Peyer's patch (tissue), 4 donors: ENCODE results near the gene SLC23A1. TPM values are rescaled to one million over a fixed set of nuclear protein-coding genes. Genes with fewer than 3 reads are reported as not detected.
A peak's percentile ranks its signal among the peaks of the same experiment; 100 is the strongest.

ENCODE experiments used
- DNase-seq, 3 donors: peaks; one replicate each; pipeline ENCODE4 v3.0.0-alpha.2; 2017 to 2019
- H3K27ac ChIP-seq, 4 donors: fragments of 200-600 bp; sonication (generic); one replicate each; pipeline ENCODE4 v1.5.1; 2016 to 2019
- H3K27me3 ChIP-seq, 2 donors: fragments of 200-600 bp; sonication (generic); one replicate each; pipeline ENCODE4 v1.5.1; 2019
- H3K36me3 ChIP-seq, 3 donors: fragments of 200-600 bp; sonication (generic); one replicate each; pipeline ENCODE4 v1.5.1; 2016 to 2019
- H3K4me1 ChIP-seq, 4 donors: fragments of 200-600 bp; sonication (generic); one replicate each; pipeline ENCODE4 v1.5.1; 2016 to 2019
- H3K4me3 ChIP-seq, 4 donors: fragments of 200-600 bp; sonication (generic); 1 replicate in 3 of 4; 2 replicates in 1 of 4; pipeline ENCODE4 v1.5.1; 2016 to 2019; ENCODE audit warnings: mild to moderate bottlenecking in 1 of 4
- H3K9me3 ChIP-seq, 4 donors: fragments of 200-600 bp; sonication (generic); one replicate each; pipeline ENCODE4 v1.5.1; 2016 to 2019; ENCODE audit warnings: mild to moderate bottlenecking in 1 of 4
- POLR2A ChIP-seq, 2 donors: fragments of 450-650 bp; IDR thresholded peaks; one replicate each; pipeline ENCODE4 v1.5.1; 2017; ENCODE audit warnings: antibody characterized with exemption in 2 of 2, mild to moderate bottlenecking in 2 of 2, moderate library complexity in 2 of 2
- total RNA-seq, 4 donors: library from RNA; depleted of rRNA; stranded (reverse); fragments of >200 nt; gene quantifications; one replicate each; pipeline ENCODE4 v1.1.0, GENCODE V29; 2016
- TF ChIP-seq, protein P1 (sequence below), 6 experiments: fragments of 450-650 bp in 4 of 6; fragments of 200-600 bp in 2 of 6; sonication (generic) in 1 of 6; IDR thresholded peaks; one replicate each; pipeline ENCODE4 v1.5.1; 2017 to 2019; ENCODE audit warnings: antibody characterized with exemption in 6 of 6, mild to moderate bottlenecking in 3 of 6, moderate library complexity in 1 of 6

Gene SLC23A1
- total RNA-seq, 4 donors from 2014 or later = 1.7 to 198 (median 143) TPM

DNA sequence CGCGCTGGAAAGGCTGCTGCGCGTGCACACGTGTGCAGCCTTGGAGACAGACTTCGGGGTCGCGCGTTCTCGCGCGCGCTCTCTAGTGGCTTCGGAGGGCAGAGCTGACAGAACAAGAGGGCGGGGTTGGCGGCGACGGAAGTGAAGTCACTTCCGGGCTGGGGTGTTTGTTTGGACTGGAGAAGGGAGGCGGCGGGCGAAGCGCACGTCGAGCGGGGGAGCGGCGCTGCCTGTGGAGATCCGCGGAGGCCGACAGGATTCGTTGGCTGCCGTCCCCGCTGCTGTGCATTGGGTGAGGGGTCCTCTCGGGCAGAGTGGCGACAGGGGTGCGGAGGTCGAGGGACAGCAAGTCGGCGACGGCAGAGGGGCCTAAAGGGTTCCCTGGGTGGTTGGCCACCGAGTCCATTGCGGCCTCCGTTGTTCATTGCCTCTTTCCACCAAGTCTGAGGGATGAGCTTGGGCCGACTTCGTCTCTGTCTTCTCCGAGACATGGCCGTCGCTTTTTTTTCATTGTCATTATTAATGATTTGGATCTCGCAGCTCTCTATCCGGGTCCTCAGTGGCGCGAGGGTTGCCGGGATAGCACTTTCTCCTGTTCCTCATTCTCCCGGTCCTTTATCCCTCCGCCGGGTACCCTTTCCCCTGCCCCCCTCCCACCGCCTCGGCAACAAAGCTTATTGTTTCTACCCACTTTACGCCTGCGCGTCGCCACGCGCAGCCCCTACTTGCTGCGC is 41.2 kb downstream of the SLC23A1 start, which contains the start of gene PAIP2:
PAIP2 (plus strand) TSS at position 166 of the 734 bp plus-strand sequence. CDS start 21,931 bp downstream, outside the sequence.
- Histone ChIP-seq H3K36me3 (no peaks in the 10 kb centered on the region), H3K27ac (peak within 1 kb of the TSS; percentile 94 to 99 (median 97)), H3K4me1 (peaks cover 0 to 27% (median 10%) of the 10 kb centered on the region in 4 donors), H3K4me3 (peak within 1 kb of the TSS; percentile 66 to 89 (median 82)), H3K9me3 (no peaks in the 10 kb centered on the region), H3K27me3 (no peaks in the 10 kb centered on the region)
- TF ChIP-seq, protein P1, sequence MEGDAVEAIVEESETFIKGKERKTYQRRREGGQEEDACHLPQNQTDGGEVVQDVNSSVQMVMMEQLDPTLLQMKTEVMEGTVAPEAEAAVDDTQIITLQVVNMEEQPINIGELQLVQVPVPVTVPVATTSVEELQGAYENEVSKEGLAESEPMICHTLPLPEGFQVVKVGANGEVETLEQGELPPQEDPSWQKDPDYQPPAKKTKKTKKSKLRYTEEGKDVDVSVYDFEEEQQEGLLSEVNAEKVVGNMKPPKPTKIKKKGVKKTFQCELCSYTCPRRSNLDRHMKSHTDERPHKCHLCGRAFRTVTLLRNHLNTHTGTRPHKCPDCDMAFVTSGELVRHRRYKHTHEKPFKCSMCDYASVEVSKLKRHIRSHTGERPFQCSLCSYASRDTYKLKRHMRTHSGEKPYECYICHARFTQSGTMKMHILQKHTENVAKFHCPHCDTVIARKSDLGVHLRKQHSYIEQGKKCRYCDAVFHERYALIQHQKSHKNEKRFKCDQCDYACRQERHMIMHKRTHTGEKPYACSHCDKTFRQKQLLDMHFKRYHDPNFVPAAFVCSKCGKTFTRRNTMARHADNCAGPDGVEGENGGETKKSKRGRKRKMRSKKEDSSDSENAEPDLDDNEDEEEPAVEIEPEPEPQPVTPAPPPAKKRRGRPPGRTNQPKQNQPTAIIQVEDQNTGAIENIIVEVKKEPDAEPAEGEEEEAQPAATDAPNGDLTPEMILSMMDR (IDR thresholded peaks at IDR 0.05) = peak; percentile 42 to 92 (median 83)
- peak; percentile 86 to 93 for TF ChIP-seq POLR2A (IDR thresholded peaks at IDR 0.05)
- DNase-seq = peak; percentile 97 to 99 (median 97)

DNA sequence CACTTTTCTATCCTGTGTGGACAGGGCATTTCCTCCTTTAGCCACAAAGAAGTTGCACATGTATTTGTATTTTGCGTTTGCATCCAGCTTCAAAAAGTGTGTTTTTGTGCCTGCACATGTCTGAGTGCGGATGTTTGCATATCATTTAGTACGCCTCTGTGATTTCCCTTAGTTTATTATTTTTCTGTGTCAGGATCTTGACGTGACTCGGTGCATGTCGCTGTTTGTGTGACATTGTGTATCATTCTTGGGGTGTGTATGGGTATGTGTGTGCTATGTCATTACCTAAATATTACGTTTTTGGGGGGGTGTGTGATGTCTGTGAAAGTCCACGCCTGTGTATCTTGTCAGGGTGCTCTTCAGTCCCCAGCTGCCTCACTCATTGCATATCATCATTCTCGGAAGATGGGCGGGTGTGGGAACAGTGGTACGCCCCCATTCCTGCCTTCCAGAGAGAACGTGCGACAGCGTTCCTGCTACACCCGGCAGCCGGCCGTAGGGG is 41.9 kb downstream of the SLC23A1 start:
- Histone ChIP-seq H3K9me3 (no peaks in the 10 kb centered on the region), H3K36me3 (no peaks in the 10 kb centered on the region), H3K4me1 (peaks cover 0 to 27% (median 10%) of the 10 kb centered on the region in 4 donors), H3K27me3 (no peaks in the 10 kb centered on the region), H3K4me3 (peak overlapping the region; percentile 66 to 89 (median 82)), H3K27ac (peak overlapping the region in 3 of 4 donors; percentile 94 to 98 (median 96))
- no peak for TF ChIP-seq POLR2A (IDR thresholded peaks at IDR 0.05)
- TF ChIP-seq, protein P1 (IDR thresholded peaks at IDR 0.05) = no peak
- DNase-seq = no peak

DNA sequence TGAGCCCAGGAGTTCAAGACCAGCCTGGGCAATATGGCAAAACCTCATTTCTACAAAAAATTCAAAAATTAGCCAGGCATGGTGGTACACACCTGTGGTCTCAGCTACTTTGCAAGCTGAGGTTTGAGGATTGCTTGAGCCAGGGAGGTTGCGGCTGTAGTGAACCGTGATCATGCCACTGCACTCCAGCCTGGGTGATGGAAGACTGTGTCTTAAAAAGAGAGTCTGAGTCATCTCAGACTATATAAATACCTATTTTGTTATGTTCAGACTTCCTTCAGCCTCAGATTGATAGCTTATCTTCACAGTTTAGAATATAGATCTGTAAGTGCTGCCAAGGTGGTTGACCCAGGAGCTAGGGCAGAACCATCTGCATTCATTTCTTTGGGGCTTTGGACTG is 43.0 kb downstream of the SLC23A1 start:
- no peak for DNase-seq
- Histone ChIP-seq H3K27ac (no peak overlapping the region), H3K9me3 (no peaks in the 10 kb centered on the region), H3K27me3 (no peaks in the 10 kb centered on the region), H3K4me1 (peaks cover 0 to 27% (median 10%) of the 10 kb centered on the region in 4 donors), H3K4me3 (no peak overlapping the region), H3K36me3 (no peaks in the 10 kb centered on the region)
- TF ChIP-seq POLR2A (IDR thresholded peaks at IDR 0.05) = no peak
- TF ChIP-seq, protein P1 (IDR thresholded peaks at IDR 0.05) = no peak

- H3K4me3 ChIP-seq = no peak overlapping the region
- H3K36me3 ChIP-seq = peaks cover 0 to 25% (median 4%) of the 10 kb centered on the region in 3 donors
- no peaks in the 10 kb centered on the region for H3K27me3 ChIP-seq
- H3K27ac ChIP-seq = no peak overlapping the region
- no peak for DNase-seq
- H3K4me1 ChIP-seq = peaks cover 0 to under 1% (median 0%) of the 10 kb centered on the region in 4 donors
- H3K9me3 ChIP-seq = no peaks in the 10 kb centered on the region
- no peak for TF ChIP-seq POLR2A (IDR thresholded peaks at IDR 0.05)
- TF ChIP-seq, protein P1 (IDR thresholded peaks at IDR 0.05) = no peak
These were observed 47.3 kb downstream of the SLC23A1 start for GRCh38 chr5:139335811-139336210.

Other genes starting within 250 kb of the SLC23A1 start
- gene SIL1, start 184.9 kb downstream of the SLC23A1 start, total RNA-seq = 10 to 100 TPM; 23.6 to 84.2 (median 39.2) TPM
- gene MATR3, start 89.6 kb downstream of the SLC23A1 start, total RNA-seq = 100 to 1,000 TPM; 110 to 217 (median 120) TPM
- gene PAIP2, start 41.4 kb downstream of the SLC23A1 start, total RNA-seq = 10 to 100 TPM; 24.3 to 77.6 (median 35.6) TPM
- 10 to 100 TPM in 1 of 4 donors, 1 to 10 TPM in 3; 1.4 to 18.2 (median 4.4) TPM for gene MZB1, start 6.6 kb upstream of the SLC23A1 start, total RNA-seq
- gene PROB1, start 11.8 kb upstream of the SLC23A1 start, total RNA-seq = under 1 TPM; 0.18 to 0.94 (median 0.84) TPM
- 10 to 100 TPM in 1 of 4 donors, 1 to 10 TPM in 1, not detected in 2; 3.1 to 11.6 TPM for gene SPATA24, start 20.8 kb upstream of the SLC23A1 start, total RNA-seq
- gene DNAJC18, start 56.2 kb upstream of the SLC23A1 start, total RNA-seq = 10 to 100 TPM in 1 of 4 donors, 1 to 10 TPM in 2, under 1 TPM in 1; 0.35 to 23.9 (median 3.4) TPM
- gene ECSCR, start 79.4 kb upstream of the SLC23A1 start, total RNA-seq = 10 to 100 TPM in 1 of 4 donors, 1 to 10 TPM in 3; 3.2 to 24.8 (median 7.9) TPM
- gene SMIM33, start 87.7 kb upstream of the SLC23A1 start, total RNA-seq = 1 to 10 TPM in 2 of 4 donors, under 1 TPM in 2; 0.40 to 1.7 (median 0.99) TPM
- 10 to 100 TPM in 3 of 4 donors, 1 to 10 TPM in 1; 9.5 to 48.7 (median 18.0) TPM for gene STING1, start 99.5 kb upstream of the SLC23A1 start, total RNA-seq
- gene UBE2D2, start 178.0 kb upstream of the SLC23A1 start, total RNA-seq = 10 to 100 TPM; 60.2 to 87.9 (median 70.2) TPM